ENCODE measurements around the gene ART5. TPM values are rescaled to one million over a fixed set of nuclear protein-coding genes. Genes with fewer than 3 reads are reported as not detected.

The ART5 gene
- total and polyA plus RNA-seq, 2 experiments from 2014 or later, result 6.4 to 12.9 TPM

DNA sequence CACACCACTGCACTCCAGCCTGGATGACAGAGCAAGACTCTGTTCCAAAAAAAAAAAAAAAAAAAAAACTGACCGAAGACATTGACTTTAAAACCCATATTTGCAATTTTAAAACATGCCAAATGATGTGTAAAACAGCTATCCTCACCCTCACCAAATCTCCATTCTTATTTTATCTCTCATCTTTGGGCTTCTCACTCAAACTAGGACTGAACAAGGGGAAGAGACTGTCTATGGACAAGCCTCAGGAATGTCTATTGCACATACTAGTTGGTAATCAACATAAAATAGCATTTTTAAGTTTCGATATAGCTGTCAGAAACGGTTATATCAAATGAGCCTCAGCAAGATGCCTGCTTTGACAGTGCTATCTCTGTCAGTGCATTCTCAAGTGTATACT, 37.3 kb upstream of the ART5 start:
- Histone ChIP-seq H3K27me3 (ENCODE audit: insufficient read depth) (no peaks in the 10 kb centered on the region), H3K79me2 (replicated peaks; ENCODE audit: insufficient read depth) (no peaks in the 10 kb centered on the region), H3K36me3 (ENCODE audit: insufficient read depth) (peaks cover 83% of the 10 kb centered on the region), H3K9me2 (ENCODE audit: insufficient read depth) (no peaks in the 10 kb centered on the region), H3K4me1 (ENCODE audit: insufficient read depth) (no peaks in the 10 kb centered on the region), H2AFZ (no peak overlapping the region), H3K27ac (ENCODE audit: low read depth) (no peak overlapping the region), H3K4me3 (no peak overlapping the region), H3K4me2 (no peak overlapping the region), H3F3A (replicated peaks; ENCODE audit: low read depth) (0 out of 2 replicates have a peak, but pooled peaks cover 4% of the 10 kb centered on the region), H4K20me1 (replicated peaks; ENCODE audit: insufficient read depth) (peaks cover 2% of the 10 kb centered on the region; the same call in 1 of the 2 replicates)
- no peaks in the 10 kb centered on the region for H3K9me3 Mint-ChIP-seq
- ATAC-seq, result no peak
- H3K4me1 Mint-ChIP-seq, result no peaks in the 10 kb centered on the region
- H3K4me3 Mint-ChIP-seq, result no peak overlapping the region
- H3K27me3 Mint-ChIP-seq (ENCODE audit: insufficient read depth, low read depth, poor library complexity), result peaks cover 3% of the 10 kb centered on the region
- peaks cover 85% of the 10 kb centered on the region for H3K36me3 Mint-ChIP-seq (ENCODE audit: low read depth)
- no peak for DNase-seq (ENCODE audit: low spot score)
- no peak overlapping the region for H3K27ac Mint-ChIP-seq
- no peak for TF ChIP-seq NANOG (IDR thresholded peaks at IDR 0.05; ENCODE audit: borderline replicate concordance)
- no peak for TF ChIP-seq ZNF114 (CRISPR knock-in tag; IDR thresholded peaks at IDR 0.05)
- TF ChIP-seq, protein P1, sequence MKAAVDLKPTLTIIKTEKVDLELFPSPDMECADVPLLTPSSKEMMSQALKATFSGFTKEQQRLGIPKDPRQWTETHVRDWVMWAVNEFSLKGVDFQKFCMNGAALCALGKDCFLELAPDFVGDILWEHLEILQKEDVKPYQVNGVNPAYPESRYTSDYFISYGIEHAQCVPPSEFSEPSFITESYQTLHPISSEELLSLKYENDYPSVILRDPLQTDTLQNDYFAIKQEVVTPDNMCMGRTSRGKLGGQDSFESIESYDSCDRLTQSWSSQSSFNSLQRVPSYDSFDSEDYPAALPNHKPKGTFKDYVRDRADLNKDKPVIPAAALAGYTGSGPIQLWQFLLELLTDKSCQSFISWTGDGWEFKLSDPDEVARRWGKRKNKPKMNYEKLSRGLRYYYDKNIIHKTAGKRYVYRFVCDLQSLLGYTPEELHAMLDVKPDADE (IDR thresholded peaks at IDR 0.05), result no peak
- no peak for TF ChIP-seq EZH2phosphoT487 (IDR thresholded peaks at IDR 0.05; ENCODE audit: unreplicated experiment)
- TF ChIP-seq, protein P2, sequence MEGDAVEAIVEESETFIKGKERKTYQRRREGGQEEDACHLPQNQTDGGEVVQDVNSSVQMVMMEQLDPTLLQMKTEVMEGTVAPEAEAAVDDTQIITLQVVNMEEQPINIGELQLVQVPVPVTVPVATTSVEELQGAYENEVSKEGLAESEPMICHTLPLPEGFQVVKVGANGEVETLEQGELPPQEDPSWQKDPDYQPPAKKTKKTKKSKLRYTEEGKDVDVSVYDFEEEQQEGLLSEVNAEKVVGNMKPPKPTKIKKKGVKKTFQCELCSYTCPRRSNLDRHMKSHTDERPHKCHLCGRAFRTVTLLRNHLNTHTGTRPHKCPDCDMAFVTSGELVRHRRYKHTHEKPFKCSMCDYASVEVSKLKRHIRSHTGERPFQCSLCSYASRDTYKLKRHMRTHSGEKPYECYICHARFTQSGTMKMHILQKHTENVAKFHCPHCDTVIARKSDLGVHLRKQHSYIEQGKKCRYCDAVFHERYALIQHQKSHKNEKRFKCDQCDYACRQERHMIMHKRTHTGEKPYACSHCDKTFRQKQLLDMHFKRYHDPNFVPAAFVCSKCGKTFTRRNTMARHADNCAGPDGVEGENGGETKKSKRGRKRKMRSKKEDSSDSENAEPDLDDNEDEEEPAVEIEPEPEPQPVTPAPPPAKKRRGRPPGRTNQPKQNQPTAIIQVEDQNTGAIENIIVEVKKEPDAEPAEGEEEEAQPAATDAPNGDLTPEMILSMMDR (conservative IDR thresholded peaks at IDR 0.05; ENCODE audit: low read depth in 2 of 2), result no peak
- TF ChIP-seq, protein P3, sequence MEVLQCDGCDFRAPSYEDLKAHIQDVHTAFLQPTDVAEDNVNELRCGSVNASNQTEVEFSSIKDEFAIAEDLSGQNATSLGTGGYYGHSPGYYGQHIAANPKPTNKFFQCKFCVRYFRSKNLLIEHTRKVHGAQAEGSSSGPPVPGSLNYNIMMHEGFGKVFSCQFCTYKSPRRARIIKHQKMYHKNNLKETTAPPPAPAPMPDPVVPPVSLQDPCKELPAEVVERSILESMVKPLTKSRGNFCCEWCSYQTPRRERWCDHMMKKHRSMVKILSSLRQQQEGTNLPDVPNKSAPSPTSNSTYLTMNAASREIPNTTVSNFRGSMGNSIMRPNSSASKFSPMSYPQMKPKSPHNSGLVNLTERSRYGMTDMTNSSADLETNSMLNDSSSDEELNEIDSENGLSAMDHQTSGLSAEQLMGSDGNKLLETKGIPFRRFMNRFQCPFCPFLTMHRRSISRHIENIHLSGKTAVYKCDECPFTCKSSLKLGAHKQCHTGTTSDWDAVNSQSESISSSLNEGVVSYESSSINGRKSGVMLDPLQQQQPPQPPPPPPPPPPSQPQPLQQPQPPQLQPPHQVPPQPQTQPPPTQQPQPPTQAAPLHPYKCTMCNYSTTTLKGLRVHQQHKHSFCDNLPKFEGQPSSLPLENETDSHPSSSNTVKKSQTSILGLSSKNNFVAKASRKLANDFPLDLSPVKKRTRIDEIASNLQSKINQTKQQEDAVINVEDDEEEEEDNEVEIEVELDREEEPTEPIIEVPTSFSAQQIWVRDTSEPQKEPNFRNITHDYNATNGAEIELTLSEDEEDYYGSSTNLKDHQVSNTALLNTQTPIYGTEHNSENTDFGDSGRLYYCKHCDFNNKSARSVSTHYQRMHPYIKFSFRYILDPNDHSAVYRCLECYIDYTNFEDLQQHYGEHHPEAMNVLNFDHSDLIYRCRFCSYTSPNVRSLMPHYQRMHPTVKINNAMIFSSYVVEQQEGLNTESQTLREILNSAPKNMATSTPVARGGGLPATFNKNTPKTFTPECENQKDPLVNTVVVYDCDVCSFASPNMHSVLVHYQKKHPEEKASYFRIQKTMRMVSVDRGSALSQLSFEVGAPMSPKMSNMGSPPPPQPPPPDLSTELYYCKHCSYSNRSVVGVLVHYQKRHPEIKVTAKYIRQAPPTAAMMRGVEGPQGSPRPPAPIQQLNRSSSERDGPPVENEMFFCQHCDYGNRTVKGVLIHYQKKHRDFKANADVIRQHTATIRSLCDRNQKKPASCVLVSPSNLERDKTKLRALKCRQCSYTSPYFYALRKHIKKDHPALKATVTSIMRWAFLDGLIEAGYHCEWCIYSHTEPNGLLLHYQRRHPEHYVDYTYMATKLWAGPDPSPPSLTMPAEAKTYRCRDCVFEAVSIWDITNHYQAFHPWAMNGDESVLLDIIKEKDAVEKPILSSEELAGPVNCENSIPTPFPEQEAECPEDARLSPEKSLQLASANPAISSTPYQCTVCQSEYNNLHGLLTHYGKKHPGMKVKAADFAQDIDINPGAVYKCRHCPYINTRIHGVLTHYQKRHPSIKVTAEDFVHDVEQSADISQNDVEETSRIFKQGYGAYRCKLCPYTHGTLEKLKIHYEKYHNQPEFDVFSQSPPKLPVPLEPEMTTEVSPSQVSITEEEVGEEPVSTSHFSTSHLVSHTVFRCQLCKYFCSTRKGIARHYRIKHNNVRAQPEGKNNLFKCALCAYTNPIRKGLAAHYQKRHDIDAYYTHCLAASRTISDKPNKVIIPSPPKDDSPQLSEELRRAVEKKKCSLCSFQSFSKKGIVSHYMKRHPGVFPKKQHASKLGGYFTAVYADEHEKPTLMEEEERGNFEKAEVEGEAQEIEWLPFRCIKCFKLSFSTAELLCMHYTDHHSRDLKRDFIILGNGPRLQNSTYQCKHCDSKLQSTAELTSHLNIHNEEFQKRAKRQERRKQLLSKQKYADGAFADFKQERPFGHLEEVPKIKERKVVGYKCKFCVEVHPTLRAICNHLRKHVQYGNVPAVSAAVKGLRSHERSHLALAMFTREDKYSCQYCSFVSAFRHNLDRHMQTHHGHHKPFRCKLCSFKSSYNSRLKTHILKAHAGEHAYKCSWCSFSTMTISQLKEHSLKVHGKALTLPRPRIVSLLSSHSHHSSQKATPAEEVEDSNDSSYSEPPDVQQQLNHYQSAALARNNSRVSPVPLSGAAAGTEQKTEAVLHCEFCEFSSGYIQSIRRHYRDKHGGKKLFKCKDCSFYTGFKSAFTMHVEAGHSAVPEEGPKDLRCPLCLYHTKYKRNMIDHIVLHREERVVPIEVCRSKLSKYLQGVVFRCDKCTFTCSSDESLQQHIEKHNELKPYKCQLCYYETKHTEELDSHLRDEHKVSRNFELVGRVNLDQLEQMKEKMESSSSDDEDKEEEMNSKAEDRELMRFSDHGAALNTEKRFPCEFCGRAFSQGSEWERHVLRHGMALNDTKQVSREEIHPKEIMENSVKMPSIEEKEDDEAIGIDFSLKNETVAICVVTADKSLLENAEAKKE (CRISPR knock-in tag; IDR thresholded peaks at IDR 0.05), result no peak
- TF ChIP-seq ZNF331 (CRISPR knock-in tag; IDR thresholded peaks at IDR 0.05; ENCODE audit: low read depth), result no peak
- no peak for TF ChIP-seq POLR2AphosphoS5 (IDR thresholded peaks at IDR 0.05; ENCODE audit: low read depth)

All from GM23338 (cell line).